22Rv1 (cell line): Measurements from ENCODE around the gene USB1.

Experiments used
- ZFX ChIP-seq: fragments of 450-650 bp; IDR thresholded peaks from 2 replicates; pipeline ENCODE4 v1.6.1; 2017; ENCODE audit warnings: antibody characterized with exemption, borderline replicate concordance
- TF ChIP-seq, protein P1 (sequence below): fragments of 450-650 bp; IDR thresholded peaks from 2 replicates; pipeline ENCODE4 v1.5.1; 2017; ENCODE audit warnings: mild to moderate bottlenecking

DNA sequence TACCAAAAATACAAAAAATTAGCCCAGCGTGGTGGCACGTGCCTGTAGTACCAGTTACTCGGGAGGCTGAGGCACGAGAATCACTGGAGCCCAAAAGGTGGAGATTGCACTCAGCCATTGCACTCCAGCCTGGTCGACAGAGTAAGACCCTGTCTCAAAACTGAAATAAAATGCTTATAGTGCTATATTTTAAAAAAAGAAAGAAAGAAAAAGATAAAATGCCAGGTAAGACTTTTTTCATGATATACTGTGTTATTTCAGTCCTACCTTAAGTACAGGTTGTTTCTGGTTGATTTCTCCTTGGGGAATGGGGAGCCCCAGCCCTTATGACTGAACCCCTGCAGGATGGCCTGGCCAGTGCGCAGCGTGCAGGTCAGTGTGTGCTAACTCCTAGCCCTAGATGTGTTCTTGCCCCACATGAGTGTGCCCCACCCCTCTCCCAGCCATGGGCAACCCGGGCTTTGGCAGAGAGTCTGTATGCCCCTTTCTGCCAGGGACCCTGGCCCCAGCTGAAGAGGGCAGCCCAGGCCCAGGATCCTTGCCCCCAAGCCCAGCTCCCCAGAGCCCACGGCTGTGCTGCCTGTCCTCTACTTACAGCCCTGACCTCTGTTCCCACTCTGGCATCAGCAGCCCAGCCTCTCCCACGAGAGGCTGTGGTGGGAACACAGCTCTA is 31.6 kb upstream of the USB1 start:
- TF ChIP-seq, protein P1, sequence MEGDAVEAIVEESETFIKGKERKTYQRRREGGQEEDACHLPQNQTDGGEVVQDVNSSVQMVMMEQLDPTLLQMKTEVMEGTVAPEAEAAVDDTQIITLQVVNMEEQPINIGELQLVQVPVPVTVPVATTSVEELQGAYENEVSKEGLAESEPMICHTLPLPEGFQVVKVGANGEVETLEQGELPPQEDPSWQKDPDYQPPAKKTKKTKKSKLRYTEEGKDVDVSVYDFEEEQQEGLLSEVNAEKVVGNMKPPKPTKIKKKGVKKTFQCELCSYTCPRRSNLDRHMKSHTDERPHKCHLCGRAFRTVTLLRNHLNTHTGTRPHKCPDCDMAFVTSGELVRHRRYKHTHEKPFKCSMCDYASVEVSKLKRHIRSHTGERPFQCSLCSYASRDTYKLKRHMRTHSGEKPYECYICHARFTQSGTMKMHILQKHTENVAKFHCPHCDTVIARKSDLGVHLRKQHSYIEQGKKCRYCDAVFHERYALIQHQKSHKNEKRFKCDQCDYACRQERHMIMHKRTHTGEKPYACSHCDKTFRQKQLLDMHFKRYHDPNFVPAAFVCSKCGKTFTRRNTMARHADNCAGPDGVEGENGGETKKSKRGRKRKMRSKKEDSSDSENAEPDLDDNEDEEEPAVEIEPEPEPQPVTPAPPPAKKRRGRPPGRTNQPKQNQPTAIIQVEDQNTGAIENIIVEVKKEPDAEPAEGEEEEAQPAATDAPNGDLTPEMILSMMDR = no peak
- TF ChIP-seq ZFX = no peak
